GM21737 (cell line): ENCODE results near the gene LMO1.

Experiments
- ATAC-seq: cut with Tn5 transposase; IDR thresholded peaks from one replicate; pipeline ENCODE4 v1.9.1; 2021; ENCODE audit warnings: mild to moderate bottlenecking, moderate library complexity; ENCODE audit not compliant: unreplicated experiment

The LMO1 gene

GRCh38 chr11:8249482-8249881 is 14.2 kb downstream of the LMO1 start:
- ATAC-seq = no peak

GRCh38 chr11:8248786-8249185 is 14.9 kb downstream of the LMO1 start:
- no peak for ATAC-seq

DNA sequence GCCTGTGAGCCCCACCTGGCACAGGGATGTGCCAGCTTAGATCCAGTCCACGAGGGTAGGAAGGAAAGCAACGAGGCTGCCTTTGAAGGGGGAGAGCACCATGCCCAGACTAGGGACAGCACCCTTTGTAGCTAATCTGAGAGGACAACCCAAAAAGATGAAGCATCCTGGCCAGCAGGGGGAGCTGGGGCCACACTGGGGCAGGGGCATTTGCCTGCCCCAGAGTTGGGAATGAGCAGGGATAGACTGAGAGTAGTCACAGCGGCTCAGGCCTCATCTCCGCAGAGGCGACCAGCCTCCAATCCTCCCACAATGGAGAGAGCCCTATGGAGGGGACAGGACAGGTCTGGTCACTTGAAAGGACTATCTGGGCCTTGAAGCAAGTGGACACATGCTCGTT is 16.4 kb downstream of the LMO1 start:
- no peak for ATAC-seq

GRCh38 chr11:8243458-8243857 is 20.2 kb downstream of the LMO1 start:
- ATAC-seq = no peak

DNA sequence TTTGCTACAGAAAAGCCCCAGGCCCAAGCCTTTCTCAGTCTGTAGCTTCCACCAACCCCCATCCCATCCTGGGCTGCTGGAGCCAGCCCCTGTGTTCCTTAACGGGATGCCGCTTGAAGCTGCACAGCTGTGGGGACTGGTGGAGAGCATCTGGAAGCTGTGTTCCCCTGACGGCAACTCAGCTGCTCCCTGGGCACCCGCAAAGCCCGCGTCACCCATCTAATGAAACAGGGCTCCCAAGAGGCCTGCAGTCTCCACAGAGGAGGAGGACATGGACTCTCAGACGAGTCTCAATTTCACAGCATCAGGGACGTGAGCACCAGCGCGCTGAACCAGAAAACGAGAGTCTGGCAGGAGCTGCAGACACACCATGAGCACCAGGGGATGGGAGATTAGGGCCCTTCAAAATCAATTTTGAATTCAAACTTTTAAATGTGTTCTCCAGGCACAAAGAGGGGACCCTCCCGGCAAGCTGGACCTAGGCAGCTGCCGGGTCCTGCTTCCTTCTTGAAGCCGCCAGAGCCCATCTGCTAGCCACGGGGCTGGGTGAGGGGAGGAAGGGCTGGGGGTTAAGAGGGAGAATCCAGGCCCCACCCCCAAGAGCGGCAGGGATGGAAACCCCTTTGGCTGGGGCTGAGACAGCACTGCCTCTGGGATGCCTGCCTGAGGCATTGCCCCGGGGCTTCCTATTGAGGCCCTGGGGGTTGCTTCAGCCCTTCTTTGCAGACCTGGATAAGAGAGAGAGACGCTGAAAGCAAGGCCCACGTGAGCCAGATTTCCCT is 21.0 kb downstream of the LMO1 start:
- ATAC-seq = no peak

- no peak for ATAC-seq
Measured at GRCh38 chr11:8242118-8242475, 21.6 kb downstream of the LMO1 start.

DNA sequence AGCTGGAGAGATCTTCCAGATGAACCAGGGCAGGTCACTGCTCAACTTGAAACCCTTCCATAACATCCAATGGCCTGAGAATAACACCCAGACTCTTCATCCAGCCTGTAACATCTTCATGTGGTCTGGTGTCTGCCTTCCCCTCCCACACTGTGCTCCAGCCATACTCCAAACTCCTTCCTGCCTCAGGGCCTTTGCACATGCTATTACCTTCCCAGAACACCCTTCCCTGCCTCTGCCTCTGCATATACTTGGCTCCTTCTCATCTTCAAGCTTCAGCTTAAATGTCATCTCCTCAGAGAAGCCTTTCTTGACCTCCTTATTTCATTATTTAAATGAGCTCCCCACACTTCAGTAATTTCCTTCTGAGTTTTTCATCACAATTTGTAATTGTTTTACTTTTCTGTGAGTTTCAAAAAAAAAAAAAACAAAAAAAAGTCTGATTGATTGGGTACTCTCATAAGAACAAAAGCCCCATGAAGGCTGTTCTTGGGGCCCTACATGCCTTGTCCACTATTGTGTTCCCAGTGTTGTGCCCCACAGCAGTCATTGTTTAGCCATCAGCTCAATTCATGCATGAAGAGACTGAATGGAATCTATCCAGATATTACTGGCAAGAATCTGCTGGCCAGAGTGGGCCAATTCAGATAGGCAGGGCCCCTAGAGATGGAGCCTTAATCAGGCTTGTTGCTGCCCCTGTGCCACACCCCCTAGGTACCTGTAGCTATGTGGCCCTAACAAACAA is 22.1 kb downstream of the LMO1 start:
- no peak for ATAC-seq

DNA sequence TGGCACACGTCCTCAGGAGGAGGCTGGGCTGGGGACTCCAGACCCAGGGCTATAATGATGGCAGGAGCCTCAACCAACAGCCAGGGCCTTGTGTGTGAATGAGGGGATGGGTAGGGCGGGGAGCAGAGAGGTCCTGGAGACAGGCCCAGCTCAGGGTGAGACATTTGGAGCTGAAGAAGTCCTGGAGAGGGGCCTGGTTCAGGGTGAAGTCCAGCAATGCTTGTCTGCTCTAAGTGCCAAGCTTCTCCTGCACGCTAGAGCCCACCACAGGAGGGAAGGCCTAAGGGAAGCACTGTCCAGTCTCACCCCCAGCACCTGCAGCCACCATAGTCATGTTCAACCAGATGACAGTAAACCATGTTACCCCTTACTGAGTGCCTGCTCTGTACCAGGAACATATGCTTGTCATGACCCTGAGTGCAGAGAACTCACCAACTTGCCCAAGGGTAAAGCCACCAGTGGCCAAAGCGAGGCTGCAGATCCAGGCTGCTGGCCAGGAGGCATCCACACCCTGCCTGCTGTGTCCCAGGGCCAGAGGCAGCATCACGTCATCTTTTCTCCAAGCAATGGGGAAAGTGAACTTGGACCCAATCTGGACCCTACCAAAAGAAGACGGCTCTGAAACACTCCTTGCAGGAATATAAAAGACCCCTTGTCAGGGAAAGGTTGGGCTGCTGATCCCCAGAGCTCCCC is 24.0 kb downstream of the LMO1 start:
- ATAC-seq = no peak

- no peak for ATAC-seq
Measured at GRCh38 chr11:8239040-8239439, 24.6 kb downstream of the LMO1 start.

DNA sequence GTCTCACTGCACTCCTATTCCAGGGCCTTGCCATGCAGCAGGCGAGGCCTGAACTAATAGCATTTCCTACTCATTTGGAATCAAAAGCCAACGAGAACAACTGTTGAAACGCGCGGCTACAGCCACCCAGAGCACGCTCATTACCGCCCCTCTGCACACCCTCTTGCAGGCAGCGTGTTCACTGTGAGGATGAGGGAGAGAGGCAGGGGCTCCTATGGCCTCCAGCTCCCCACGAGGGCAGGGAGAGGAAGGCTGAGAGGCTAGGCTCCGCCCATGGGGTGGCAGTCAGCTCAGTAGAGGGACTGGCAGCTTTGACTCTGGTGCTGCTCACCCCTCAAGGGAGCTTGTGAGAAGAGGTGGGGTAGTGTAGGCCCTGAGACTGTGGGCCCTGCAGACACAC is 26.2 kb downstream of the LMO1 start:
- ATAC-seq = no peak

- ATAC-seq = no peak
Measured at GRCh38 chr11:8235925-8236324, 27.8 kb downstream of the LMO1 start.

- ATAC-seq = no peak
Measured at GRCh38 chr11:8234910-8235309, 28.8 kb downstream of the LMO1 start.

DNA sequence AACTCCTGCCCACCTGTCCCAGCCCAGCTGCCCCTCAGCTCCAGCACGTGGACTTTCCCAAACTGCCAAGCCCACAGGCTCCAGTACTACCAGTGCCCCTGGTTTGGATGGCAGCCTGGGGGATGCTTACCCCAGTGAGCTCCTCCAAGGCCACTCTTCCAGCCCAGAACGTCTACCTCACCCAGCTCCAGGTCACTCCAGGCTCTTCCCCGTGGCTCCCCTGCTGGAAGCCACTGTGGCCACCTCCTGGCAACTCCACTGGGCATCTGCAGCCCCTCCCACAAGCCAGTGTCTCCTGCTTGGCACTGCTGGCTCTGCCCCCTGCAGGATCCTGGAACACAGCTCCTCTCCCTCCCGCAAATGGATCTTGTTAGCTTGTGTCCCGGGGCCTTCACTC is 29.3 kb downstream of the LMO1 start:
- no peak for ATAC-seq

DNA sequence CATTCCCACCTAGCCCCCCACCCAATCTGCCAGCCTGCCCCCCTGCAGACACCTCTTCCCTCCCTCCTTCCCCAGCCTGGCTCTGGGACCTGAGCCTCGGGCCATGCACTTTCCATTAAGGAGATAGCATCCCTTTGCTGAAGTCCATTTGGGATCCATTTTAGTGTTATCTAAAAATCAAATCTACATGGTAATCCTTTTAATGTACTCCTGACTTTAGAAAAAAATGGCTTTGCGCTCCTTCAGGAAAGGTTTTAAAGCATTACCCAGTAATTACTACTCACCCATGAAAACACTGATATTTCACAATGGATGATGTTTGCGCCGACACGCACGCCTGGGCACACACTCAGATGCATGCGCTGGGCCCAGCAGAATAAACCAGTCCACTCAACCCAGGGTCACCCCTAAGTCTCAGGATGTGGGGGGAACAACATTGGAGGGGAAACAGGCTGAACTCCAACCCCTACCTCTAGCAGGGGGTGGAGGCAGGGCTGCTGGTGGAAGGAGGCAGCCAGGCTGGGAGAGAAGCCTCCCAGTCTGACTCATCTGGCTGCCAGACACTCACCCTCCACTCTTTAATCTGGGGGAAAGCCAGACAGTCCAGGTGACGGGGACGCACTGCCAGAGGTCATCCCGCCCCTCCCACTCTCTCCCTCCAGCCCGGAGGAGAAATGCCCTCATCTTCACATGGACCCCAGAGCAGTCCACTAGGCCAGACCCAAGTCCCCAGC is 29.8 kb downstream of the LMO1 start:
- ATAC-seq = no peak

- no peak for ATAC-seq
Measured at GRCh38 chr11:8232849-8233606, 30.6 kb downstream of the LMO1 start.

DNA sequence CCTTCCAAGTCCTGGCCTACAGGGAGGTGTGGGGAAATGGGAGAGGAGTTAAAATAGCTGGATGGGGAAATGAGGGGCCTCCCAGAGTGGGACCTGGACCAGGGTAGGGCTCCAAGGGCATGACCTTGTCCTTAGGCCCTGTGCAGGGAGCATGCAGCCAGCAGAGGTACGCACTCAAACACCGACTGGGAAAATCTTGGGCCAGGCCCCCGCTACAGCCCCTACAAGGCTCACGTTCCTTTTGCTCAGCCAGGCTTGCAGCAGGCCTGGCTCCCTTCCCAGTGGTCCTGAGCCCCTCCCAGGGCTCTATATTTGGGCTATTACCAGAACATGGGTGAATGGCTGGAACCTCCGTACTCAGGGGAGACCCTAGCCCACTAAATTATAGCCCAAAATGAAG is 31.3 kb downstream of the LMO1 start:
- ATAC-seq = no peak

DNA sequence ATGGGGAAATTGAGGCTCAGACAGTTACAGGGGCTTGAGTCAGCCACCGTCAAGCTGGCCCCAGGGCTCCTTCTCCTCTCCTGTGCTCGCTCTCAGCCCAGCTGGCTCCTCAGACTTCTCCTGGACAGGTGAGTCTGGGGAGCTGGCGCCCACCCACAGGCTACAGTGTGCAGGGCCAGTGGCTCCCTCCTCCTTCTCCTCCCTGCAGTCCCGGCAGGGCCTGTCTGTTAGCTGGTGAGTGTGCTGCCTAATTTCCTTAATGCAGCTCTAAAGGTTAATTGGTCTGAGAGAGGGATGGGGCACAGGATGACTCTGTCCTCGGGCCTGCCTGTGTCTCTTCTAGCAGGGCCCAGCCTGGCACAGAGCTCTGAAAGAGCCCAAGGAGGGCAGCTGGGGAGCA is 31.7 kb downstream of the LMO1 start:
- no peak for ATAC-seq

GRCh38 chr11:8230921-8231847 is 32.5 kb downstream of the LMO1 start:
- no peak for ATAC-seq

DNA sequence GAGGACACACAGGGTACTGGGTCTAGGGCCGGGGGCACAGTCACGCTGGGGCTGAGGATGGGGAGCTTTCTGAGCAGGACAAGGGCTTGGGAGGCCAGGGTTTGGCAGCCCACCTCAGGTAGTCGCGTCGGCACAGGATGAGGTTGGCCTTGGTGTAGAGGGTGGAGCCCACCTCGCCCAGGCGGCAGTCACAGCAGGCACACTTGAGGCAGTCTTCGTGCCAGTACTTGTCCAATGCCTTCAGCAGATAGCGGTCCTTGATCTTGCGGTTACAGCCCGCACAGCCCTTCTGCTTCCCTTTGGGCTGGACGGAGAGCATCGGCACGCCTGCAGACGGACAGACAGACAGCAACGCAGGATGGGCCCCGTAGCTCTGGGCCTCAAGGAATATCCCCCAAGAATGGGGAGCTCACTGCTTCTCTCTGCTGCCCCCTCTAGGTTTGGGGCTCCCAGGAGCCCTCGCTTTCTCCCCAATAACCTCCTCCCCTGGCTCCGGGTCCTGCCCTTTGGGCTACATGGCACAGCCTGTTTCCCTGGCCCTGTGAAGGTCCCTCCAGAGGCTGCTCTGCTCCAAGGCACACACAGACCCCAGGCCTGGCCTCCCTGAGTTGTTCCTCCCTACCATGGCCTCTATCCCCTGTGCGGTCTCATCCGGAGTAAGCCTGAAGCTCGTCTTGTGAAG is 33.4 kb downstream of the LMO1 start:
- no peak for ATAC-seq
